Activated CD8-positive, alpha-beta T cell treated with anti-CD3 and anti-CD28 coated beads, Interleukin-2, amount 10 ng/mL, durations not matched to agents 7 days and 5 days (primary cell): ENCODE results near the gene CNTN1. TPM values are rescaled to one million over a fixed set of nuclear protein-coding genes. Genes with fewer than 3 reads are reported as not detected.

Experiments used
- ATAC-seq: fragments of 150-1000 bp; cut with Tn5 transposase; one replicate; pipeline ENCODE4 v1.10.0; 2021; ENCODE audit warnings: moderate library complexity
- CTCF ChIA-PET: fragments of 350-600 bp; sonication (Branson Sonifier 250); formaldehyde crosslinking; loops from one replicate; lab custom pipeline; 2021; ENCODE audit warnings: antibody characterized with exemption; lab: Charles Lee
- POLR2A ChIA-PET: fragments of 350-600 bp; sonication (Branson Sonifier 250); formaldehyde crosslinking; loops from one replicate; lab custom pipeline; 2021; ENCODE audit warnings: antibody characterized with exemption; lab: Charles Lee
- DNase-seq: peaks from one replicate; pipeline ENCODE4 v3.0.0-alpha.2; 2020
- H3K27ac Mint-ChIP-seq: one replicate; pipeline ENCODE4 v1.8.0; 2021; ENCODE audit warnings: mild to moderate bottlenecking, mixed read lengths
- H3K27me3 Mint-ChIP-seq: one replicate; pipeline ENCODE4 v1.8.0; 2021; ENCODE audit warnings: low read depth, mixed read lengths
- H3K36me3 Mint-ChIP-seq: one replicate; pipeline ENCODE4 v1.8.0; 2021; ENCODE audit warnings: low read depth, mixed read lengths
- H3K4me1 Mint-ChIP-seq: one replicate; pipeline ENCODE4 v1.8.0; 2021; ENCODE audit warnings: low read depth, mixed read lengths
- H3K4me3 Mint-ChIP-seq: one replicate; pipeline ENCODE4 v1.8.0; 2021; ENCODE audit warnings: mild to moderate bottlenecking, mixed read lengths
- H3K9me3 Mint-ChIP-seq: one replicate; pipeline ENCODE4 v1.8.0; 2022; ENCODE audit warnings: mixed read lengths; ENCODE audit not compliant: insufficient read depth
- total RNA-seq, 2 experiments: library from RNA; stranded (reverse); gene quantifications; one replicate each; pipeline ENCODE4 v1.2.3, GENCODE V29; 2021

The CNTN1 gene
- total RNA-seq, 2 experiments from 2014 or later: not detected

- H3K36me3 Mint-ChIP-seq: no peaks in the 10 kb centered on the region
- POLR2A ChIA-PET: no interaction called here
- H3K9me3 Mint-ChIP-seq: no peaks in the 10 kb centered on the region
- H3K27ac Mint-ChIP-seq: no peak overlapping the region
- ATAC-seq (no peak), DNase-seq (no peak)
- CTCF ChIA-PET: no interaction called here
- H3K27me3 Mint-ChIP-seq: no peaks in the 10 kb centered on the region
- H3K4me1 Mint-ChIP-seq: peaks cover 2% of the 10 kb centered on the region
- no peak overlapping the region for H3K4me3 Mint-ChIP-seq
Measured at GRCh38 chr12:40792792-40793386, 100.7 kb downstream of the CNTN1 start.

GRCh38 chr12:40793471-40793870, 101.2 kb downstream of the CNTN1 start:
- no peak overlapping the region for H3K27ac Mint-ChIP-seq
- ChIA-PET POLR2A (no interaction called here), CTCF (no interaction called here)
- H3K27me3 Mint-ChIP-seq: no peaks in the 10 kb centered on the region
- no peak for DNase-seq
- H3K4me3 Mint-ChIP-seq: no peak overlapping the region
- peaks cover 2% of the 10 kb centered on the region for H3K4me1 Mint-ChIP-seq
- H3K9me3 Mint-ChIP-seq: no peaks in the 10 kb centered on the region
- H3K36me3 Mint-ChIP-seq: no peaks in the 10 kb centered on the region
- no peak for ATAC-seq

- ATAC-seq (no peak), DNase-seq (no peak)
- H3K4me1 Mint-ChIP-seq: peaks cover 2% of the 10 kb centered on the region
- H3K4me3 Mint-ChIP-seq: no peak overlapping the region
- ChIA-PET CTCF (no interaction called here), POLR2A (no interaction called here)
- no peaks in the 10 kb centered on the region for H3K27me3 Mint-ChIP-seq
- no peak overlapping the region for H3K27ac Mint-ChIP-seq
- no peaks in the 10 kb centered on the region for H3K36me3 Mint-ChIP-seq
- no peaks in the 10 kb centered on the region for H3K9me3 Mint-ChIP-seq
Measured at GRCh38 chr12:40794087-40794486, 101.8 kb downstream of the CNTN1 start.

- CTCF ChIA-PET: no interaction called here
- DNase-seq: no peak
- no peak for ATAC-seq
- POLR2A ChIA-PET: no interaction called here
- H3K4me3 Mint-ChIP-seq: no peak overlapping the region
- no peaks in the 10 kb centered on the region for H3K9me3 Mint-ChIP-seq
- H3K36me3 Mint-ChIP-seq: no peaks in the 10 kb centered on the region
- H3K27me3 Mint-ChIP-seq: no peaks in the 10 kb centered on the region
- H3K4me1 Mint-ChIP-seq: no peaks in the 10 kb centered on the region
- H3K27ac Mint-ChIP-seq: no peak overlapping the region
Measured at GRCh38 chr12:40801082-40801481, 108.8 kb downstream of the CNTN1 start.

- ChIA-PET POLR2A (no interaction called here), CTCF (no interaction called here)
- Mint-ChIP-seq H3K4me3 (no peak overlapping the region), H3K36me3 (no peaks in the 10 kb centered on the region), H3K9me3 (no peaks in the 10 kb centered on the region), H3K27me3 (no peaks in the 10 kb centered on the region), H3K4me1 (no peaks in the 10 kb centered on the region), H3K27ac (no peak overlapping the region)
- ATAC-seq (no peak), DNase-seq (no peak)
Measured at GRCh38 chr12:40801861-40802260, 109.6 kb downstream of the CNTN1 start.

GRCh38 chr12:40802656-40803055, 110.4 kb downstream of the CNTN1 start:
- no peak overlapping the region for H3K27ac Mint-ChIP-seq

GRCh38 chr12:40819436-40820108, 127.3 kb downstream of the CNTN1 start:
- H3K9me3 Mint-ChIP-seq: no peaks in the 10 kb centered on the region
- no peaks in the 10 kb centered on the region for H3K4me1 Mint-ChIP-seq
- no peak overlapping the region for H3K27ac Mint-ChIP-seq
- ChIA-PET POLR2A (no interaction called here), CTCF (no interaction called here)
- DNase-seq (no peak), ATAC-seq (no peak)
- H3K27me3 Mint-ChIP-seq: no peaks in the 10 kb centered on the region
- no peak overlapping the region for H3K4me3 Mint-ChIP-seq
- no peaks in the 10 kb centered on the region for H3K36me3 Mint-ChIP-seq

More at GRCh38 chr12:40802656-40803055, 110.4 kb downstream of the CNTN1 start:
- ATAC-seq: no peak
- Mint-ChIP-seq H3K9me3 (no peaks in the 10 kb centered on the region), H3K4me1 (no peaks in the 10 kb centered on the region), H3K4me3 (no peak overlapping the region), H3K27me3 (no peaks in the 10 kb centered on the region), H3K36me3 (no peaks in the 10 kb centered on the region)
- CTCF ChIA-PET: no interaction called here
- DNase-seq: no peak
- POLR2A ChIA-PET: no interaction called here

GRCh38 chr12:40820794-40821484, 128.7 kb downstream of the CNTN1 start:
- ChIA-PET CTCF (no interaction called here), POLR2A (no interaction called here)

GRCh38 chr12:40825156-40825555, 132.9 kb downstream of the CNTN1 start:
- no peaks in the 10 kb centered on the region for H3K36me3 Mint-ChIP-seq
- POLR2A ChIA-PET: no interaction called here

More at GRCh38 chr12:40820794-40821484, 128.7 kb downstream of the CNTN1 start:
- Mint-ChIP-seq H3K27ac (no peak overlapping the region), H3K4me1 (no peaks in the 10 kb centered on the region), H3K4me3 (no peak overlapping the region), H3K36me3 (no peaks in the 10 kb centered on the region), H3K9me3 (no peaks in the 10 kb centered on the region), H3K27me3 (no peaks in the 10 kb centered on the region)
- no peak for DNase-seq
- ATAC-seq: no peak

GRCh38 chr12:40827683-40828592, 135.7 kb downstream of the CNTN1 start:
- no peak for DNase-seq
- no peak for ATAC-seq
- no peaks in the 10 kb centered on the region for H3K27me3 Mint-ChIP-seq
- H3K9me3 Mint-ChIP-seq: no peaks in the 10 kb centered on the region
- H3K4me3 Mint-ChIP-seq: no peak overlapping the region
- H3K4me1 Mint-ChIP-seq: no peaks in the 10 kb centered on the region
- no peak overlapping the region for H3K27ac Mint-ChIP-seq
- CTCF ChIA-PET: no interaction called here
- POLR2A ChIA-PET: no interaction called here
- H3K36me3 Mint-ChIP-seq: no peaks in the 10 kb centered on the region

More at GRCh38 chr12:40825156-40825555, 132.9 kb downstream of the CNTN1 start:
- Mint-ChIP-seq H3K4me1 (no peaks in the 10 kb centered on the region), H3K27me3 (no peaks in the 10 kb centered on the region), H3K4me3 (no peak overlapping the region), H3K27ac (no peak overlapping the region), H3K9me3 (no peaks in the 10 kb centered on the region)
- CTCF ChIA-PET: no interaction called here
- no peak for ATAC-seq
- no peak for DNase-seq

GRCh38 chr12:40828593-40828990, 136.4 kb downstream of the CNTN1 start:
- no peaks in the 10 kb centered on the region for H3K9me3 Mint-ChIP-seq
- ChIA-PET CTCF (no interaction called here), POLR2A (no interaction called here)
- H3K4me1 Mint-ChIP-seq: no peaks in the 10 kb centered on the region
- ATAC-seq (no peak), DNase-seq (no peak)
- H3K27ac Mint-ChIP-seq: no peak overlapping the region
- no peaks in the 10 kb centered on the region for H3K27me3 Mint-ChIP-seq
- H3K36me3 Mint-ChIP-seq: no peaks in the 10 kb centered on the region
- H3K4me3 Mint-ChIP-seq: no peak overlapping the region
